Measurements from ENCODE around the gene TSPAN13. TPM values are rescaled to one million over a fixed set of nuclear protein-coding genes. Genes with fewer than 3 reads are reported as not detected.

Gene TSPAN13
- total RNA-seq, 1 donor from 2014 or later = 56.0 TPM

DNA sequence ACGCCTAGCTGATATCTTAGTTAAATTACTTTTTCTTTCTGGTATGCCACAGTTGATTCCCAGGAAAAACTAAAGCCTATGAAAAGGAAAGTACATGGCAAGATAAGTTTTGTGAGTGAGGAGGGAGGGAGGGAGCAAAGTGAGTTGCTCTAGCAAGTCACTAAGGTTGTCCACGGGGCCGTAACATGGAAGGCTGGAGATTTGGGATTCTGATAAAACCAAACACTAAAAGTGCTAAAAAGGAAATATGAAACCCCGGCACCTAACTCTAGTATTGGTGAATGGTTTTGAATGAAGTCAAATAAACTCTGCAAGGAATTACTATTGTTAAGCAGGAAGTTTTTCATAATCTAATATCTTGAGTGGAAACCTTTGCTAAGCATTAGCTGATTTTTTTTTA is 49.6 kb downstream of the TSPAN13 start:
- no peaks in the 10 kb centered on the region for H3K36me3 ChIP-seq (ENCODE audit: insufficient read depth, low read length)
- DNase-seq (ENCODE audit: low read depth) (no peak), FAIRE-seq (no peak)
- H3K9me3 ChIP-seq (ENCODE audit: insufficient read depth, low read depth, low read length) = no peaks in the 10 kb centered on the region
- H2AFZ ChIP-seq (ENCODE audit: low read depth, low read length) = no peak overlapping the region
- H3K4me2 ChIP-seq (ENCODE audit: low read length) = no peak overlapping the region
- TF ChIP-seq, protein P1, sequence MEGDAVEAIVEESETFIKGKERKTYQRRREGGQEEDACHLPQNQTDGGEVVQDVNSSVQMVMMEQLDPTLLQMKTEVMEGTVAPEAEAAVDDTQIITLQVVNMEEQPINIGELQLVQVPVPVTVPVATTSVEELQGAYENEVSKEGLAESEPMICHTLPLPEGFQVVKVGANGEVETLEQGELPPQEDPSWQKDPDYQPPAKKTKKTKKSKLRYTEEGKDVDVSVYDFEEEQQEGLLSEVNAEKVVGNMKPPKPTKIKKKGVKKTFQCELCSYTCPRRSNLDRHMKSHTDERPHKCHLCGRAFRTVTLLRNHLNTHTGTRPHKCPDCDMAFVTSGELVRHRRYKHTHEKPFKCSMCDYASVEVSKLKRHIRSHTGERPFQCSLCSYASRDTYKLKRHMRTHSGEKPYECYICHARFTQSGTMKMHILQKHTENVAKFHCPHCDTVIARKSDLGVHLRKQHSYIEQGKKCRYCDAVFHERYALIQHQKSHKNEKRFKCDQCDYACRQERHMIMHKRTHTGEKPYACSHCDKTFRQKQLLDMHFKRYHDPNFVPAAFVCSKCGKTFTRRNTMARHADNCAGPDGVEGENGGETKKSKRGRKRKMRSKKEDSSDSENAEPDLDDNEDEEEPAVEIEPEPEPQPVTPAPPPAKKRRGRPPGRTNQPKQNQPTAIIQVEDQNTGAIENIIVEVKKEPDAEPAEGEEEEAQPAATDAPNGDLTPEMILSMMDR (IDR thresholded peaks at IDR 0.05; ENCODE audit: insufficient read depth, low read depth, low read length) = no peak
- TF ChIP-seq EZH2 (IDR thresholded peaks at IDR 0.05; ENCODE audit: insufficient read depth, low read length) = no peak
- H3K27me3 ChIP-seq (ENCODE audit: insufficient read depth, low read length) = no peaks in the 10 kb centered on the region
- Mint-ChIP-seq H3K27me3 (ENCODE audit: low read depth, unreplicated experiment) (no peaks in the 10 kb centered on the region), H3K4me1 (ENCODE audit: low read depth, unreplicated experiment) (peaks cover 7% of the 10 kb centered on the region), H3K9me3 (ENCODE audit: unreplicated experiment) (no peaks in the 10 kb centered on the region), H3K4me3 (ENCODE audit: unreplicated experiment) (no peak overlapping the region), H3K27ac (ENCODE audit: unreplicated experiment) (no peak overlapping the region), H3K36me3 (ENCODE audit: low read depth, unreplicated experiment) (no peaks in the 10 kb centered on the region)
- no peak overlapping the region for H3K9ac ChIP-seq (ENCODE audit: low read length)
- no peak overlapping the region for H3K27ac ChIP-seq (ENCODE audit: low read depth, low read length)
- no peaks in the 10 kb centered on the region for H4K20me1 ChIP-seq (ENCODE audit: insufficient read depth, low read length)
- H3K79me2 ChIP-seq (ENCODE audit: insufficient read depth, low read length) = no peaks in the 10 kb centered on the region
- no peaks in the 10 kb centered on the region for H3K4me1 ChIP-seq (ENCODE audit: insufficient read depth, low read length)
- no peak overlapping the region for H3K4me3 ChIP-seq (ENCODE audit: insufficient read depth, low read depth, low read length)

DNA sequence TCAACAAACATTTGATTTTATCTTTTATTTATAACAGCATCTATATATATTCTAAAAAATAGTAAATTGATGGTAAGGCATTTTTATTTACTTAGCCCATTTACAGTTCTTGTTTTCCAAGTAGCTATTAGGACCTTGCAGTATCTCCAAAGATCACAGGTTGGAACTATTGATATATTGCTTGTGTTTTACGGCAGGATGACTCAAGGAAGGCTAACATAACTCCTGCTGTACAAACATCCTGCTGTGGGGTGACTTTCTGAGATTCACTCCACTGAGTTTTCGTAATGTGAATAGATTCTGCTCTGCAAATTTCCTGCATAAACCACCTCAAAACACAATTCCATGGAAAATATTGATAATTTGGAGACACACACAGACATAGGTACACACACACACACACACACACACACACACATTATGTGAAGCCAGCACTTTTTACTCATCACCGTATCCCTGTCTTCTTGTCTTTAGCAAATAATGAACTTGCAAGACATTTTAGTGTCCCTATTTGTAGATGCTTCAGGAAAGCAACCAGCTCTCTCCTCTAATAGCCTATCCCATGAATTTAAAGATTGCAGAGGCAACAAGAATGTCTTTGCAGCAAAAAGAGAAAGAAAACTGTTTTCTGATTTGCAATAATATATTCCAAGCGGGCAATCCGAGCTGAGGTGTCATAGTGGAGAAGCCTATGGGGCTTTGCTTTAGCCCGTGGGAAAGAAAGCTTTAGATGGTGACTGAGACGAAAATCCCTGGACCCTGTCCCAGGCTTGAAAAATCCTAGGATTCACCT is 50.5 kb downstream of the TSPAN13 start:
- Histone ChIP-seq H4K20me1 (ENCODE audit: insufficient read depth, low read length) (no peaks in the 10 kb centered on the region), H3K79me2 (ENCODE audit: insufficient read depth, low read length) (no peaks in the 10 kb centered on the region), H3K9me3 (ENCODE audit: insufficient read depth, low read depth, low read length) (no peaks in the 10 kb centered on the region), H3K27me3 (ENCODE audit: insufficient read depth, low read length) (no peaks in the 10 kb centered on the region), H3K36me3 (ENCODE audit: insufficient read depth, low read length) (no peaks in the 10 kb centered on the region), H3K9ac (ENCODE audit: low read length) (no peak overlapping the region), H3K4me1 (ENCODE audit: insufficient read depth, low read length) (no peaks in the 10 kb centered on the region), H3K4me2 (ENCODE audit: low read length) (peak overlapping the region; percentile 13), H2AFZ (ENCODE audit: low read depth, low read length) (no peak overlapping the region), H3K27ac (ENCODE audit: low read depth, low read length) (no peak overlapping the region), H3K4me3 (ENCODE audit: insufficient read depth, low read depth, low read length) (no peak overlapping the region)
- TF ChIP-seq, protein P1 (IDR thresholded peaks at IDR 0.05; ENCODE audit: insufficient read depth, low read depth, low read length) = no peak
- TF ChIP-seq EZH2 (IDR thresholded peaks at IDR 0.05; ENCODE audit: insufficient read depth, low read length) = no peak
- no peak for DNase-seq (ENCODE audit: low read depth)
- no peak for FAIRE-seq
- Mint-ChIP-seq H3K27me3 (ENCODE audit: low read depth, unreplicated experiment) (no peaks in the 10 kb centered on the region), H3K4me1 (ENCODE audit: low read depth, unreplicated experiment) (peaks cover 7% of the 10 kb centered on the region), H3K9me3 (ENCODE audit: unreplicated experiment) (no peaks in the 10 kb centered on the region), H3K27ac (ENCODE audit: unreplicated experiment) (no peak overlapping the region), H3K4me3 (ENCODE audit: unreplicated experiment) (no peak overlapping the region), H3K36me3 (ENCODE audit: low read depth, unreplicated experiment) (no peaks in the 10 kb centered on the region)
